Measurements from ENCODE around the gene NEUROG2.
"Not testable (repeated sequence)": the region's sequence is repeated elsewhere in the genome, so short reads cannot be mapped to it uniquely, and the experiment has no call there.

The NEUROG2 gene

GRCh38 chr4:112523764-112524505 lies 8.0 kb upstream of the NEUROG2 start:
- H3K27me3 Mint-ChIP-seq (ENCODE audit: low read depth, poor library complexity) = peaks cover 88% of the 10 kb centered on the region
- peak; percentile 86 for DNase-seq
- no peak overlapping the region for H3K27ac Mint-ChIP-seq
- H3K4me3 Mint-ChIP-seq = peak overlapping the region; percentile 80
- H3K4me1 Mint-ChIP-seq = peaks cover 42% of the 10 kb centered on the region
- no peaks in the 10 kb centered on the region for H3K36me3 Mint-ChIP-seq (ENCODE audit: low read depth)
- H3K9me3 Mint-ChIP-seq = peaks cover 13% of the 10 kb centered on the region
- peak; percentile 78 for TF ChIP-seq CTCF (IDR thresholded peaks at IDR 0.05)

- H3K36me3 Mint-ChIP-seq (ENCODE audit: low read depth) = no peaks in the 10 kb centered on the region
- peak; percentile 16 for TF ChIP-seq CTCF (IDR thresholded peaks at IDR 0.05)
- H3K27ac Mint-ChIP-seq = no peak overlapping the region
- H3K9me3 Mint-ChIP-seq = peaks cover 13% of the 10 kb centered on the region
- peak overlapping the region; percentile 80 for H3K4me3 Mint-ChIP-seq
- H3K27me3 Mint-ChIP-seq (ENCODE audit: low read depth, poor library complexity) = peaks cover 96% of the 10 kb centered on the region
- H3K4me1 Mint-ChIP-seq = peaks cover 45% of the 10 kb centered on the region
- peak; percentile 67 for DNase-seq
Observed at GRCh38 chr4:112523008-112523721, 7.2 kb upstream of the NEUROG2 start.

DNA sequence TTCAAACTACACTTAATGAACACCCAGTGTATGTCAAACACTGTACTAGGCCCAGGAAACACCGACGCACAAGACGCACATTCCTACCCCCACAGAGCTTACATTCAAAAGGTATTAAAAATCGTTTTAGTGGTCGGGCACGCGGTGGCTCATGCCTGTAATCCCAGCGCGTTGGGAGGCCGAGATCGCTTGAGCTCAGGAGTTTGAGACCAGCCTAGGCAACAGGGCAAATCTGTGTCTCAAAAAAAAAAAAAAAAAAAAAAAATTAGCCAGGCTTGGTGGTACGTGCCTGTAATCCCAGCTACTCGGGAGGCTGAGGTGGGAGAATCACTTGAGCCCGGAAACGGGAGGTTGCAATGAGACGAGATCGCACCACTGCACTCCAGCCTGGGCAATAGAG lies 6.5 kb upstream of the NEUROG2 start:
- H3K27me3 Mint-ChIP-seq (ENCODE audit: low read depth, poor library complexity) = peaks cover 100% of the 10 kb centered on the region
- peaks cover 13% of the 10 kb centered on the region for H3K9me3 Mint-ChIP-seq
- not testable (repeated sequence) for DNase-seq; H3K36me3 Mint-ChIP-seq (ENCODE audit: low read depth); H3K27ac Mint-ChIP-seq
- peaks cover 52% of the 10 kb centered on the region for H3K4me1 Mint-ChIP-seq
- peak overlapping the region; percentile 80 for H3K4me3 Mint-ChIP-seq

DNA sequence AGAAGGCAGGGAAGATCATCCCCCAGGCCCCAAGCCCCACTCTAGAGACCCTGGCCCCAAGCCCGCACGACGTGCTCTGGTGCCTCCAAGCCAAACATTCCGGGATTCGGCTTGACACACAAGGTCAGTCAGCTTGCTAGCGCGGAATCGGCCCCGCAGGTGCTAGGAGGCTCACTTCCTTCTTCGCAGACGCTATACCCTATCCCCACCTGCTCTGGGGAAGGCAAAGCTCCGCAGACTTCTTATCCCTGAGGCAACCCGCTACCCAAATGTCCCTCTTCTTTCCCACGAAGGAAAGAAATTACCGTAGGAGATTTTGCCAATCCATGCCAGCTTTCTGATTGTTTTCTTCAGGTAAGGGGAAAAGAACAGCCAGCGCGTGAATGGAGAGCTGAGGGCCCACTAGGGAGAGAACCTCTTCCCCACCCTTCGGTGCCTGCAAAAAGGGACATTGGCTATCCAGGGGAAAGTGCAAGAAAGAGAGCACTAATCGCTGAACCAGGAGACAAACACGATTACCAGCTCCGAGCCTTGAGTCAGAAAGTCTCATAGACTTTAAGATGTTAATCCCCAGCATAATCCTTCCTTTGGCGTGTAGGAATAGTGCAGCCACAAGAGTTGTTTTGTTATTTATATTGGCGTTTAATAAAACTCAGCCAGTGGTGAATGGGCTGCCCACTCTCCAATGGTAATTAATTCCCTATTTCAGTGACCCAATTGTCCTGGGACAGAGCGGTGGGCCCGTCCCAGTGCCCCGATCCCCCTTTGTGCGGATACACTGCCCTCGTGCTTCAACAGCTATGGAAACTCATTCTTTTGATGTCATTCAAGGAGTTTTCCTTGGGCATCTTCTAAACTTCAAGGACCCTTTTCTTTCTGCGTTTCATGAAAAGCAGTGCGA lies 5.4 kb upstream of the NEUROG2 start:
- DNase-seq = peak; percentile 48
- no peaks in the 10 kb centered on the region for H3K36me3 Mint-ChIP-seq (ENCODE audit: low read depth)
- peaks cover 15% of the 10 kb centered on the region for H3K9me3 Mint-ChIP-seq

DNA sequence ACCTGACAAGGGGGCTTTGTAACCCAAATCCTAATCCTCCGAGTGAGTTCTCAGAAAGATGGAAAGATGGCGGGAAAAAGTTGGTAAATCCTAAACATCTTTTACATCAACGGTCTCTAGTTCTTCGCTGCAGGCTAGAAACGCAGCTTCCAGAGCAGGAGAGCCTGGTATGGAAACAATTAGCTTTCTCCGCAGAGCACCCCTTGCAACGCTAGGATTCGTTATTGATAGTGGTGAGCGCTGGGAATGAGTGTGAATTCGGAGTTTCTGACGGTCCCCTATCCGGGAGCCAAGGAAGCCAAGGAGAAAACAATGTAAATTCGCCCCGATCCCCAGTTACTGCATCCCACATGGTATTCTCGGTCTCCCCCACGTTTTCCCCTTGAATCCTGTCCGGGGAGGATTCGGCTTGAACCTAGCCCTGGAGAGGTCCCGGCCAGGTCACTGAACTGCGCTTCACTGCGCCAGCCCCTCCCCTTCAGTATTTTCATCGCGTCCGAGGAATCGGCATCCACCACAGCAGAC lies 4.7 kb upstream of the NEUROG2 start:
- TF ChIP-seq CTCF (IDR thresholded peaks at IDR 0.05) = no peak
- Mint-ChIP-seq H3K27ac (no peak overlapping the region), H3K36me3 (ENCODE audit: low read depth) (no peaks in the 10 kb centered on the region), H3K9me3 (peaks cover 15% of the 10 kb centered on the region), H3K4me3 (peak overlapping the region; percentile 70), H3K27me3 (ENCODE audit: low read depth, poor library complexity) (peaks cover 100% of the 10 kb centered on the region), H3K4me1 (peaks cover 68% of the 10 kb centered on the region)
- peak; percentile 3 for DNase-seq

More for the DNA sequence above, 5.4 kb upstream of the NEUROG2 start:
- H3K27ac Mint-ChIP-seq = no peak overlapping the region
- peak overlapping the region; percentile 70 for H3K4me3 Mint-ChIP-seq
- peaks cover 62% of the 10 kb centered on the region for H3K4me1 Mint-ChIP-seq
- peaks cover 100% of the 10 kb centered on the region for H3K27me3 Mint-ChIP-seq (ENCODE audit: low read depth, poor library complexity)
- TF ChIP-seq CTCF (IDR thresholded peaks at IDR 0.05) = no peak

All from nephron progenitor cell (in vitro differentiated cells).